Measurements from ENCODE around the gene DCAF7.
A peak's percentile ranks its signal among the peaks of the same experiment; 100 is the strongest.

DCAF7 gene

GRCh38 chr17:63595132-63595531 lies 44.9 kb downstream of the DCAF7 start:
- no peak for DNase-seq

DNA sequence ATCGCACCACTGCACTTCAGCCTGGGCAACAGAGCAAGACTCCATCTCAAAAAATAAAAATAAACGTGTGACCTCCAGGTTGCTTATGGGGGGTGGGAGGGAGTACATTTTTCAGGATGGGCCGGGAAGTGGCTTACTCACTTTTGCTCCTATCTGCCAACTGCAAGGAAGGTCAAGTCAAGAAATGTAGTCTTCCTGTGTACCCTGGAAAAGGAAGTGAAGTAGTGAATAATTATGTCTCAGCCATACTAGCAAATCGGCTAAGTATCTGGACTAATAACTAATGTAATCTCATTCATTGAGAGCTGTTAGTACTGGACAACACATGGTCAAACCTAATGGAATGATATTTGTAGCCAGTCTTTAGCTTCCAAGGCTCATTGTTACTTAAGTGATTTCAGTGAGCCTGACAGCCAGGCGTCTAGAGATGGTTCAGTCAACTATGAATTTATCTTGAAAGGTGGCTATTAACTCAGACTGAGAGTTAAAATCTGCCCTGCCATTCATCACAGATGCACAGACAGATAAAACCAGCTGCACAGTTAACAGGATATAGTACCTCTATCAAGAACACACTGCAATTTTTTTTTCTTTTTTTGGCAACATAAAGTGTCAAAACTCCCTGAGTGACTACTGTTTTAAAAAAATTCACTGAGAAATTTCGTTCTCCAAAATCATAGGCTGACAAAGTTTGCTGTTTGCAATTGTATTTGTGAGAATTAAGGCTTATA lies 46.7 kb downstream of the DCAF7 start:
- DNase-seq, result no peak

DNA sequence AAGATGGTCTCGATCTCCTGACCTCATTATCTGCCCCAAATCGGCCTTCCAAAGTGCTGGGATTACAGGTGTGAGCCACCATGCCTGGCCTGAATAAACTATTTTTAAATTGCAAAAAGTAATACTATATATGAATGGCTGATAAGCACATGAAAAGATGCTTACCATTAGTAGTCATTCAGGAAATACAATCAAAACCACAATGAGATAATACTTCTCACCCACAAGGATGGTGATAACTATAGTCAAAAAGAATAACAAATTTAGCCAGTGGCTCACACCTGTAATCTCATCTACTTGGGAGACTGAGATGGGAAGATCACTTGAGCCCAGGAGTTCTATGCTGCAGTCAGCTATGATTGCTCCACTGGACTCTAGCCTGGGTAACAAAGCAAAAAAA lies 48.0 kb downstream of the DCAF7 start:
- DNase-seq, result no peak

GRCh38 chr17:63600569-63601438 lies 50.5 kb downstream of the DCAF7 start, which contains the start of gene TACO1:
TSS of gene TACO1 (plus strand) at chr17:63600895. CDS start at chr17:63601084, 189 bp downstream.
- peak; percentile 66 for DNase-seq

DNA sequence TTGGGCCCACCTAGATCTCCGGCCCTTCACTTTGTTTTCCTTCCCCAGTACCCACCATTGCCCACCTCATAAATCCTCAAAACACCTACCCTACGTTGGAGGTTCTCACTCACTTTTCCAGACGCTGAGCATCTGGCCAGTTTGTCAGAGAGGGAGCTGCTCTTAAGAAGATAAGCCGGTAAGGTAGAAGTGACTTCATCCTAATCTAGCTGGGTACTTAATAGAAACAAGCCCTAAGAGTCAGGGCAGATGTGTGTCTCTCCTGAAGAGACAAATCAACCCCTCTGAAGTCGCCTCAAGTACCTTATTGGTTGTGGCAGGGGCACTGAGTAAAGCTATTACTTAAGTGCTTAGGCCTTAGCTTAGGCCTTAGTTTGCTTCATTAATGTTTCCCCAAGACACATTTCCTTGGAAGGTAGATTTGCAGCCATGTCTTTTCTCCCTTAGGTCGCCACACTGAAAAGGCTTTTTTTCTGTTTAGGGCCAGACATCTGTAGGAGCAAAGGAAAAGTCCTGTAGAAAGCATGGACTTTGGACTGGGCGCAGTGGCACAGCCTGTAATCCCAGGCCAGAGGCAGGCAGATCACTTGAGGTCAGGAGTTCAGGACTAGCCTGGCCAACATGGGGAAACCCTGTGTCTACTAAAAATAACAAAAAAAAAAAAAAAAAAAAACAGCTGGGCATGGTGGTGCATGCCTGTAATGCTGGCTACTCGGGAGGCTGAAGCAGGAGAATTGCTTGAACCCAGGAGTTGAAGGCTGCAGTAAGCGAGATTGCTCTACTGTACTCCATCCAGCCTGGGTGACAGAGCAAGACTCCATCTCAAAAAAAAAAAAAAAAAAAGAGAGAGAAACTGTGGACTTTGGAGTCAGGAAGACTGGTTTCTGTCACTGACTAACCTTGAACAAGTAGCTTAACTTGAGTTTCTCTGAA lies 51.4 kb downstream of the DCAF7 start:
- no peak for DNase-seq

- no peak for DNase-seq
Measured at GRCh38 chr17:63609816-63610573, 59.7 kb downstream of the DCAF7 start.

- no peak for DNase-seq
Measured at GRCh38 chr17:63610854-63611253, 60.6 kb downstream of the DCAF7 start.

DNA sequence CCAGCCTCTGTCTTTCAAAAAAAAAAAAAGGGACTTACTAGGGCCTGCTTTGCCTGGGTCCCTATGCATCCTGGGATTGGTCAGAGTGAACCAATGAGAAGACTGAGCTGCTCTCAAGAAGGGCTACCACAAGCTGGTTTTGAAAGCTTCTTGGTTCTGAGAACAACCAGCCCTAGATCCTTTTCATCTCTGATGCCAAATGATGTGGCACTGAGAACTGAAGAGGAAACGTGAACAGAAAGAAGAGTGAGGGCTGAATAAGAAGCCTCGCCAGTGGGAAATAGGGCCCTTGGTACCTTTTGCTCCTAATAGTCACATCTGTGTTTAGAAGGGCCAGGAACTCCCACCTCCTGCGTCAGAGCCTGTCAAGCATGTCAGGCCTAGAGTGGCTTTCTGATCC lies 61.1 kb downstream of the DCAF7 start:
- no peak for DNase-seq

DNA sequence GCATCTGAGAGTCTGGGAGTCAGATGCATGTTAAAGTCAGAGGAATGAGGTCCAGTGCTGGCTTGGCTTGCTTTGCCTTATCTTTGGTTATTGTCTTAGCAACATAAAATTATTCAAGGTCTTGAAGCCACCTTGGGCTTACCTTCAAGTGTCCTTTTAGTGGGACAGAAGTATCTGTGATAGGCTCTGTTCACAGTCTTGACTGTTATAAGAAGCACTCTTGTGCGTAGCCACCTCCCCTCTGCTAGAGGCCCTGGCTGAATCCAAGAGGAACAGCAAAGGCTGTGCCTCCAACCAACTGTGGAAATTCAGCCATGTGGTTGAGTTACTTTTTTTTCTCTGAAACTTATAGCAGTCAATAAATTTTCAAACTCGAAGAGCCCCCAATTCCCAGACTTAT lies 63.4 kb downstream of the DCAF7 start:
- no peak for DNase-seq

- DNase-seq, result no peak
Measured at GRCh38 chr17:63621229-63621683, 71.0 kb downstream of the DCAF7 start.

GRCh38 chr17:63621684-63622573 lies 71.7 kb downstream of the DCAF7 start, which contains the start of gene MAP3K3:
TSS of gene MAP3K3 (plus strand) at chr17:63622417. CDS start at chr17:63622760, 343 bp downstream.
- DNase-seq, result peak; percentile 99

- DNase-seq, result peak; percentile 19
Measured at GRCh38 chr17:63622574-63623390, 72.5 kb downstream of the DCAF7 start.

GRCh38 chr17:63623786-63624530 lies 73.7 kb downstream of the DCAF7 start:
- no peak for DNase-seq

DNA sequence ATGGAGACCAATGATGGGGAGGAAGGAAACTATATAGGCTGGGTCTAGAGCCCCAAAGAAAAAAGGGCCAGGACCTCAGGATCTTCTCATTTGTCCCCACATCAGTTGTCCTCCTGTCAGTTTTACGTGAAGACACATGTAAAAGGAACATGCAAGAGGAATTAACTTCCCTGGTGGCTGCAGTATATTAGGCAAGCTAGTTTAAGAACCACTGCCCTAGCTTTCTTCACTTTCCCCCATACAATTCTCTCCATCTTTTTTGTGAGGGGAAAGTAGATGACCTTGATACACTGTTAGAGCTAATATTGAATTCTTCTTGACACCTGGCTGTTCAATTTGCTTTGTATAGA lies 74.2 kb downstream of the DCAF7 start:
- DNase-seq, result no peak

DNA sequence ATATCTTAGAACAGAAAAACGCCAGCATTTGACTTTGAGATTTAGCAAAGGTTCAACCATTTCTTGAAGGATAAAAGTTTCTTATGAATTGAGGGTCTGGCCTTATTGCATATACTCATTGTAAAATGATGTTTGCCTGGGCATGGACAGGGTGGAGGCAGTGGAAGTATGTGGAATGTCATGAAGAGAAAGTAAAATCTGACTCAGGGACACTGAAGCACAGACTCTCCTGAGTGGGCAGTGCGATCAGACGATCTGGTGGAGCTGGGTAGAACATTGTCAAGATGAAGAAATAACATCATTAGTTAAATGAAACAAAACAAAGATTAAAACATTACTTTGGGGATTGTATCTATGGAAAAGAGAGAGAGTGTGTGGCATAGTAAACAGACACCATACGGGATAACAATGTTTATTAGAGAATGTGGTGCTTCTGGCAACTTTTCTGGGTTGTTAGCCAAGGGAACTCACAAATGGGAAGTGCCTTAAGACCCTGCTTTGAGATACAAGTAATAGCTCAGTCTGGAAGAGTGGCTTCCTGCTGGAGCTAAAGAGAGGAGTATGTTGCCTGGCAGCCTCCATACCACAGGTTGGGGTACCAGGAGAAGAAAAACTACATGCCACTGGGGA lies 76.4 kb downstream of the DCAF7 start:
- DNase-seq, result no peak

- no peak for DNase-seq
Measured at GRCh38 chr17:63629627-63630026, 79.3 kb downstream of the DCAF7 start.

- no peak for DNase-seq
Measured at GRCh38 chr17:63631062-63631461, 80.8 kb downstream of the DCAF7 start.

DNA sequence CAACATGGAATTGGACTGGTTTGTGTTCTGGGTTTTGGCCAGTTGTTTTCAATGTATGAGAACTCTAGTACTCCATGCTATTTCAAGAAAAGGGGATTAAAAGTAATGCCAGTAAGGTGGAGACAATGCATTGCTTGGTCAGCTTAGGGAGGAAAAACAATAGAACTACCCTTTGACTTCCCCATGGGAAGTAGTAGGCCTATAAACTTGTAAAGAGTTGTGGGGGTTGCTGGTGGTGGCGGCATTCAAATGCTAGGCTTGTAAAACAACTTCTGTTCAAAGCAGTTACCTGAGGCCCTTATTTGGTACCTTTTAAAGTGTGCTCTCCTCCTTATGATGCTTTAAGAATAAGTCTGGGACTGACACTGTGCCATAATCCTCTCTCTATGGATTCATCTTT lies 81.3 kb downstream of the DCAF7 start:
- DNase-seq, result no peak

DNA sequence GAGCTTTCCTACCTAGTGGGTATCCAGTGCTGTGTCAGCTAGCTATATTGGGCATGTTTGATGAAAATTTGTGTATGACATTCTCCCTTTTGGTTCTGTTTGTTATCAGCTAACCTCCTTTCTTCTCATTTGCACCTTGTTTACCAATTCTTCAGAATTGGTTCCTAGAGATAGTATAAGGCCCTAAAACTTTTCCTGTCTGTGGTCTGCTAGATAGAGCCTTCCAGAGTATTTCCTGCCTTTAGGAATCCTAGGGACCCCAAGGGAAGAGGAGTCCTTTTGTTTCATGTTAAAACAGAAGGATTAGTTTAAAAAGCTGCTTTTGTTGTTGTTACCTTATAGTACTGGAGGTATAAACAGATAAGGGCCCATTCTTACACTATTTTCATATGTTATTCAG lies 83.5 kb downstream of the DCAF7 start:
- DNase-seq, result no peak

All from NCI-H1694 treated with DMSO at 0.1 percent for 48 hours (cell line).